Measurements from ENCODE around the gene CCBE1. TPM values are rescaled to one million over a fixed set of nuclear protein-coding genes. Genes with fewer than 3 reads are reported as not detected.

Gene CCBE1
- polyA plus RNA-seq, 1 donor from 2014 or later, result 0.19 TPM

DNA sequence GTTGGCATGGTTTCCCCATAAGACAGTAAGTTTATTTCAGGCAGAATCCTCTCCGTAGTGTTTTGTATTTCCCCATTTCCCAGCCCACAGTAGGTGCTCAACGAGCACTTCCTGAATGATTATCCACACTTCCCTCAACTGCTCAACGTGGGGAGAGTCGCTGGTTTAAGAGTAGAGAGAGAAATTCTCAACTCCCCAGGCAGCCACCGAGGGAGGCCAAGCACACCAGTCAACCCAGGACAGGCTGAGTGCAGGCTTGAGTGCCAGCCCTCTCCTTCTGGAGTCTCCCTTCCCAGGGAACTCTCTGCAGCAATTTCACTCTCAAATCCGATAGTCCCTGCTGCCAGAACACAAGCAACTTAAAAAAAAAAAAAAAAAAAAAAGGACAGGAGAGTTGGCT is 246.2 kb downstream of the CCBE1 start:
- TF ChIP-seq, protein P1, sequence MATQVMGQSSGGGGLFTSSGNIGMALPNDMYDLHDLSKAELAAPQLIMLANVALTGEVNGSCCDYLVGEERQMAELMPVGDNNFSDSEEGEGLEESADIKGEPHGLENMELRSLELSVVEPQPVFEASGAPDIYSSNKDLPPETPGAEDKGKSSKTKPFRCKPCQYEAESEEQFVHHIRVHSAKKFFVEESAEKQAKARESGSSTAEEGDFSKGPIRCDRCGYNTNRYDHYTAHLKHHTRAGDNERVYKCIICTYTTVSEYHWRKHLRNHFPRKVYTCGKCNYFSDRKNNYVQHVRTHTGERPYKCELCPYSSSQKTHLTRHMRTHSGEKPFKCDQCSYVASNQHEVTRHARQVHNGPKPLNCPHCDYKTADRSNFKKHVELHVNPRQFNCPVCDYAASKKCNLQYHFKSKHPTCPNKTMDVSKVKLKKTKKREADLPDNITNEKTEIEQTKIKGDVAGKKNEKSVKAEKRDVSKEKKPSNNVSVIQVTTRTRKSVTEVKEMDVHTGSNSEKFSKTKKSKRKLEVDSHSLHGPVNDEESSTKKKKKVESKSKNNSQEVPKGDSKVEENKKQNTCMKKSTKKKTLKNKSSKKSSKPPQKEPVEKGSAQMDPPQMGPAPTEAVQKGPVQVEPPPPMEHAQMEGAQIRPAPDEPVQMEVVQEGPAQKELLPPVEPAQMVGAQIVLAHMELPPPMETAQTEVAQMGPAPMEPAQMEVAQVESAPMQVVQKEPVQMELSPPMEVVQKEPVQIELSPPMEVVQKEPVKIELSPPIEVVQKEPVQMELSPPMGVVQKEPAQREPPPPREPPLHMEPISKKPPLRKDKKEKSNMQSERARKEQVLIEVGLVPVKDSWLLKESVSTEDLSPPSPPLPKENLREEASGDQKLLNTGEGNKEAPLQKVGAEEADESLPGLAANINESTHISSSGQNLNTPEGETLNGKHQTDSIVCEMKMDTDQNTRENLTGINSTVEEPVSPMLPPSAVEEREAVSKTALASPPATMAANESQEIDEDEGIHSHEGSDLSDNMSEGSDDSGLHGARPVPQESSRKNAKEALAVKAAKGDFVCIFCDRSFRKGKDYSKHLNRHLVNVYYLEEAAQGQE (IDR thresholded peaks at IDR 0.05; ENCODE audit: borderline replicate concordance), result no peak
- TF ChIP-seq, protein P2, sequence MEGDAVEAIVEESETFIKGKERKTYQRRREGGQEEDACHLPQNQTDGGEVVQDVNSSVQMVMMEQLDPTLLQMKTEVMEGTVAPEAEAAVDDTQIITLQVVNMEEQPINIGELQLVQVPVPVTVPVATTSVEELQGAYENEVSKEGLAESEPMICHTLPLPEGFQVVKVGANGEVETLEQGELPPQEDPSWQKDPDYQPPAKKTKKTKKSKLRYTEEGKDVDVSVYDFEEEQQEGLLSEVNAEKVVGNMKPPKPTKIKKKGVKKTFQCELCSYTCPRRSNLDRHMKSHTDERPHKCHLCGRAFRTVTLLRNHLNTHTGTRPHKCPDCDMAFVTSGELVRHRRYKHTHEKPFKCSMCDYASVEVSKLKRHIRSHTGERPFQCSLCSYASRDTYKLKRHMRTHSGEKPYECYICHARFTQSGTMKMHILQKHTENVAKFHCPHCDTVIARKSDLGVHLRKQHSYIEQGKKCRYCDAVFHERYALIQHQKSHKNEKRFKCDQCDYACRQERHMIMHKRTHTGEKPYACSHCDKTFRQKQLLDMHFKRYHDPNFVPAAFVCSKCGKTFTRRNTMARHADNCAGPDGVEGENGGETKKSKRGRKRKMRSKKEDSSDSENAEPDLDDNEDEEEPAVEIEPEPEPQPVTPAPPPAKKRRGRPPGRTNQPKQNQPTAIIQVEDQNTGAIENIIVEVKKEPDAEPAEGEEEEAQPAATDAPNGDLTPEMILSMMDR (IDR thresholded peaks at IDR 0.05; ENCODE audit: poor library complexity, severe bottlenecking), result no peak
- TF ChIP-seq TAF1 (IDR thresholded peaks at IDR 0.05; ENCODE audit: low read depth) (no peak), RAD21 (conservative IDR thresholded peaks at IDR 0.05) (no peak), MXI1 (conservative IDR thresholded peaks at IDR 0.05; ENCODE audit: poor library complexity, severe bottlenecking) (no peak), POLR2AphosphoS5 (IDR thresholded peaks at IDR 0.05) (no peak), SMC3 (conservative IDR thresholded peaks at IDR 0.05; ENCODE audit: poor library complexity) (no peak), EP300 (conservative IDR thresholded peaks at IDR 0.05; ENCODE audit: poor library complexity, severe bottlenecking) (no peak), EZH2 (IDR thresholded peaks at IDR 0.05; ENCODE audit: borderline replicate concordance, insufficient read depth, low read length, poor library complexity, severe bottlenecking) (no peak)
- H3K27ac ChIP-seq (ENCODE audit: low read length), result no peak overlapping the region
- no peaks in the 10 kb centered on the region for H3K79me2 ChIP-seq (replicated peaks; ENCODE audit: insufficient read depth, low read length)
- H3K9ac ChIP-seq (ENCODE audit: low read length), result no peak overlapping the region
- H3K36me3 ChIP-seq (ENCODE audit: insufficient read depth, low read length), result no peaks in the 10 kb centered on the region
- H3K9me2 ChIP-seq (ENCODE audit: insufficient read depth, low read length), result no peaks in the 10 kb centered on the region
- H3F3A ChIP-seq (ENCODE audit: insufficient read depth, low read length, poor library complexity, severe bottlenecking), result no peaks in the 10 kb centered on the region
- no peaks in the 10 kb centered on the region for H3K9me3 ChIP-seq (ENCODE audit: low read length)
- H3K27me3 ChIP-seq (ENCODE audit: insufficient read depth, low read depth, low read length), result no peaks in the 10 kb centered on the region
- H4K20me1 ChIP-seq (ENCODE audit: insufficient read depth), result no peaks in the 10 kb centered on the region
- H3K4me3 ChIP-seq (ENCODE audit: low read length), result no peak overlapping the region
- H2AFZ ChIP-seq (ENCODE audit: low read depth, low read length), result no peak overlapping the region
- H3K4me2 ChIP-seq (ENCODE audit: low read length), result no peak overlapping the region

DNA sequence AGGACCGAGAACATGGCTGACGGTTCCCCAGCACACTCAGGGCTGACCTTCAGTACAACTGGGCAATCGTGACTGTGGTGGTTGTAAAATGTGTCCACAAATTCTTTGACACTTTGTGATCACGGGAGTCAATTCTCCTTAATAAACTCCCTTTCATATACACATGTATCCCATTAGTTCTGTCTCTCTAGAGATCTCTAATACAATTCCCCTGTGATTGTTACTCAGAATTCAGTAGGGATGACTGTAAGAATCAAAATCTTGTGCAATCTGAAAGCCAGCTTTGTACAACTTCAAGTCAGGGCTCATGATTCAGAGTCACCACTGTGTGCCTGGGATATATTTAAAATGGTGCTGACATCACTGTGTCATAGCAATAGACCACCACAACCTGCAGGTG is 248.7 kb downstream of the CCBE1 start:
- TF ChIP-seq EP300 (conservative IDR thresholded peaks at IDR 0.05; ENCODE audit: poor library complexity, severe bottlenecking) (no peak), TAF1 (IDR thresholded peaks at IDR 0.05; ENCODE audit: low read depth) (no peak)
- TF ChIP-seq, protein P1 (IDR thresholded peaks at IDR 0.05; ENCODE audit: borderline replicate concordance), result no peak
- no peak overlapping the region for H2AFZ ChIP-seq (ENCODE audit: low read depth, low read length)
- H3K36me3 ChIP-seq (ENCODE audit: insufficient read depth, low read length), result no peaks in the 10 kb centered on the region
- no peak overlapping the region for H3K4me2 ChIP-seq (ENCODE audit: low read length)
- H3K27ac ChIP-seq (ENCODE audit: low read length), result no peak overlapping the region
- H4K20me1 ChIP-seq (ENCODE audit: insufficient read depth), result no peaks in the 10 kb centered on the region
- no peaks in the 10 kb centered on the region for H3K9me3 ChIP-seq (ENCODE audit: low read length)
- no peak overlapping the region for H3K9ac ChIP-seq (ENCODE audit: low read length)
- no peaks in the 10 kb centered on the region for H3F3A ChIP-seq (ENCODE audit: insufficient read depth, low read length, poor library complexity, severe bottlenecking)
- no peaks in the 10 kb centered on the region for H3K27me3 ChIP-seq (ENCODE audit: insufficient read depth, low read depth, low read length)
- H3K79me2 ChIP-seq (replicated peaks; ENCODE audit: insufficient read depth, low read length), result no peaks in the 10 kb centered on the region
- no peaks in the 10 kb centered on the region for H3K9me2 ChIP-seq (ENCODE audit: insufficient read depth, low read length)
- no peak overlapping the region for H3K4me3 ChIP-seq (ENCODE audit: low read length)
